CD14-positive monocyte (primary cell): Measurements from ENCODE around the gene GLT6D1. TPM values are rescaled to one million over a fixed set of nuclear protein-coding genes. Genes with fewer than 3 reads are reported as not detected.
"Not testable (repeated sequence)": the region's sequence is repeated elsewhere in the genome, so short reads cannot be mapped to it uniquely, and the experiment has no call there.

Experiments used
- DNase-seq, 3 donors: peaks; one replicate each; pipeline ENCODE4 v3.0.0-alpha.2; 2011 to 2022
- H2AFZ ChIP-seq: 2 replicates; pipeline ENCODE4 v1.6.0; 2012; ENCODE audit warnings: mild to moderate bottlenecking, low read depth, low read length, inconsistent platforms; ENCODE audit not compliant: insufficient read depth, poor library complexity, severe bottlenecking
- H3K27ac ChIP-seq, 2 donors: 1 replicate in 1 of 2; 2 replicates in 1 of 2; pipeline ENCODE4 v1.5.1; 2012 to 2013; ENCODE audit warnings: low read length in 2 of 2, control low read depth in 1 of 2, inconsistent platforms in 1 of 2, low read depth in 1 of 2, mild to moderate bottlenecking in 1 of 2
- H3K27me3 ChIP-seq, 2 donors: one replicate each; pipeline versions ENCODE4 v1.6.0 to v1.6.1; 2011 to 2013; ENCODE audit warnings: low read length in 2 of 2; ENCODE audit not compliant: control insufficient read depth in 2 of 2, insufficient read depth in 2 of 2
- H3K36me3 ChIP-seq, 2 donors: replicated peaks in 1 of 2; 1 replicate in 1 of 2; 2 replicates in 1 of 2; pipeline versions ENCODE4 v1.5.1 to v1.6.1; 2012 to 2013; ENCODE audit warnings: low read length in 2 of 2, control low read depth in 1 of 2, inconsistent platforms in 1 of 2, mild to moderate bottlenecking in 1 of 2; ENCODE audit not compliant: insufficient read depth in 2 of 2, control insufficient read depth in 1 of 2
- H3K4me1 ChIP-seq, 2 donors: 1 replicate in 1 of 2; 2 replicates in 1 of 2; pipeline versions ENCODE4 v1.5.1 to v1.6.1; 2012 to 2013; ENCODE audit warnings: low read length in 2 of 2, control low read depth in 1 of 2, inconsistent platforms in 1 of 2, mild to moderate bottlenecking in 1 of 2, moderate library complexity in 1 of 2; ENCODE audit not compliant: insufficient read depth in 2 of 2, control insufficient read depth in 1 of 2
- H3K4me2 ChIP-seq: replicated peaks from 2 replicates; pipeline ENCODE3; 2012; ENCODE audit warnings: low read length, moderate library complexity, mild to moderate bottlenecking; ENCODE audit not compliant: poor library complexity, severe bottlenecking; ENCODE audit errors: extremely low read depth
- H3K4me3 ChIP-seq, 3 experiments: fragments of 200-600 bp in 1 of 3; sonication (generic) in 1 of 3; replicated peaks in 1 of 3; 1 replicate in 2 of 3; 2 replicates in 1 of 3; pipeline ENCODE4 v1.5.1; 2011 to 2013; ENCODE audit warnings: low read length in 3 of 3, mild to moderate bottlenecking in 3 of 3, control low read depth in 2 of 3, low read depth in 2 of 3, inconsistent platforms in 1 of 3, moderate library complexity in 1 of 3
- H3K79me2 ChIP-seq: 2 replicates; pipeline ENCODE4 v1.6.0; 2012; ENCODE audit warnings: mild to moderate bottlenecking, control low read depth, inconsistent platforms, low read length, moderate library complexity; ENCODE audit not compliant: insufficient read depth
- H3K9ac ChIP-seq: 2 replicates; pipeline ENCODE4 v1.6.0; 2017; ENCODE audit warnings: low read length, mild to moderate bottlenecking; ENCODE audit not compliant: insufficient read depth, poor library complexity, severe bottlenecking
- H3K9me3 ChIP-seq, 2 donors: replicated peaks in 1 of 2; 1 replicate in 1 of 2; 2 replicates in 1 of 2; pipeline versions ENCODE4 v1.5.1 to v1.6.1; 2012 to 2013; ENCODE audit warnings: low read length in 2 of 2, control low read depth in 1 of 2; ENCODE audit not compliant: control insufficient read depth in 1 of 2, insufficient read depth in 1 of 2
- H4K20me1 ChIP-seq: 2 replicates; pipeline ENCODE4 v1.6.0; 2012; ENCODE audit warnings: mild to moderate bottlenecking, low read length, control low read depth, moderate library complexity; ENCODE audit not compliant: insufficient read depth
- H3K27ac Mint-ChIP-seq, 7 donors: one replicate each; pipeline ENCODE4 v1.8.0; 2020; ENCODE audit warnings: mild to moderate bottlenecking in 7 of 7, mixed read lengths in 7 of 7, moderate library complexity in 6 of 7, inconsistent platforms in 2 of 7
- H3K27me3 Mint-ChIP-seq, 3 donors: one replicate each; pipeline ENCODE4 v1.8.0; 2021 to 2022; ENCODE audit warnings: low read depth in 3 of 3, mild to moderate bottlenecking in 3 of 3, mixed read lengths in 3 of 3, moderate library complexity in 3 of 3, inconsistent platforms in 1 of 3
- H3K36me3 Mint-ChIP-seq, 2 donors: one replicate each; pipeline ENCODE4 v1.8.0; 2020; ENCODE audit warnings: mixed read lengths in 2 of 2, inconsistent platforms in 1 of 2, mild to moderate bottlenecking in 1 of 2
- H3K4me1 Mint-ChIP-seq: one replicate; pipeline ENCODE4 v1.8.0; 2020; ENCODE audit warnings: mild to moderate bottlenecking, mixed read lengths
- H3K4me3 Mint-ChIP-seq, 2 donors: one replicate each; pipeline ENCODE4 v1.8.0; 2020; ENCODE audit warnings: mild to moderate bottlenecking in 2 of 2, mixed read lengths in 2 of 2, moderate library complexity in 1 of 2
- H3K9me3 Mint-ChIP-seq, 7 donors: one replicate each; pipeline ENCODE4 v1.8.0; 2020 to 2022; ENCODE audit warnings: mixed read lengths in 7 of 7, mild to moderate bottlenecking in 6 of 7, moderate library complexity in 6 of 7, inconsistent platforms in 2 of 7
- WGBS: methylation state at CpG from one replicate; pipeline ENCODE4 v1.1.5; 2013; ENCODE audit warnings: missing lambda C conversion rate; ENCODE audit not compliant: insufficient coverage; 5-methylcytosine and 5-hydroxymethylcytosine counted together
- intact Hi-C, 2 donors: fragments of 100-400 bp; cut with micrococcal nuclease; formaldehyde crosslinking; loops; one replicate each; pipeline versions ENCODE4 v1.15.0 to v1.15.1; 2023
- polyA plus RNA-seq, 3 donors: library from polyadenylated mRNA; depleted of rRNA in 1 of 3; unstranded in 2 of 3; stranded (reverse) in 1 of 3; fragments of 300-500 nt in 2 of 3; fragments of >200 nt in 1 of 3; fragmentation: Illumina TruSeq in 2 of 3; gene quantifications; 1 replicate in 2 of 3; 2 replicates in 1 of 3; pipeline ENCODE4 v1.2.3, GENCODE V29; 2012 to 2021
- TF ChIP-seq, protein P1 (sequence below): fragments of 200-600 bp; IDR thresholded peaks from one replicate; pipeline ENCODE4 v1.8.0; 2022; ENCODE audit warnings: antibody characterized with exemption, mild to moderate bottlenecking

GLT6D1 gene
- polyA plus RNA-seq, 3 donors = not detected

GRCh38 chr9:135641745-135642144 is 2.4 kb upstream of the GLT6D1 start:
- H3K36me3 Mint-ChIP-seq = no peaks in the 10 kb centered on the region

GRCh38 chr9:135641047-135641446 is 1.7 kb upstream of the GLT6D1 start:
- 78% methylated on average over 5 of the region's 7 CpGs for WGBS
- no peaks in the 10 kb centered on the region for H3K36me3 Mint-ChIP-seq
- no peaks in the 10 kb centered on the region for H3K79me2 ChIP-seq

More at GRCh38 chr9:135641745-135642144, 2.4 kb upstream of the GLT6D1 start:
- Mint-ChIP-seq H3K4me1 (no peaks in the 10 kb centered on the region), H3K9me3 (peaks cover 18 to 48% (median 37%) of the 10 kb centered on the region in 7 donors), H3K27ac (no peak overlapping the region), H3K27me3 (peaks cover 1 to 2% (median 2%) of the 10 kb centered on the region in 3 donors), H3K4me3 (no peak overlapping the region)
- no peak overlapping the region for H3K27ac ChIP-seq
- no peaks in the 10 kb centered on the region for H3K4me1 ChIP-seq
- H3K4me3 ChIP-seq = no peak overlapping the region
- H3K79me2 ChIP-seq = no peaks in the 10 kb centered on the region
- intact Hi-C loops = no loop called here
- no peak for DNase-seq
- H3K9me3 ChIP-seq = peaks cover 15 to 27% of the 10 kb centered on the region in 2 donors
- no peak overlapping the region for H3K9ac ChIP-seq
- no peak overlapping the region for H2AFZ ChIP-seq
- H3K27me3 ChIP-seq = no peaks in the 10 kb centered on the region
- no CpG with 5 or more reads among the region's 8 CpGs for WGBS
- H4K20me1 ChIP-seq = no peaks in the 10 kb centered on the region
- no peaks in the 10 kb centered on the region for H3K36me3 ChIP-seq
- TF ChIP-seq, protein P1, sequence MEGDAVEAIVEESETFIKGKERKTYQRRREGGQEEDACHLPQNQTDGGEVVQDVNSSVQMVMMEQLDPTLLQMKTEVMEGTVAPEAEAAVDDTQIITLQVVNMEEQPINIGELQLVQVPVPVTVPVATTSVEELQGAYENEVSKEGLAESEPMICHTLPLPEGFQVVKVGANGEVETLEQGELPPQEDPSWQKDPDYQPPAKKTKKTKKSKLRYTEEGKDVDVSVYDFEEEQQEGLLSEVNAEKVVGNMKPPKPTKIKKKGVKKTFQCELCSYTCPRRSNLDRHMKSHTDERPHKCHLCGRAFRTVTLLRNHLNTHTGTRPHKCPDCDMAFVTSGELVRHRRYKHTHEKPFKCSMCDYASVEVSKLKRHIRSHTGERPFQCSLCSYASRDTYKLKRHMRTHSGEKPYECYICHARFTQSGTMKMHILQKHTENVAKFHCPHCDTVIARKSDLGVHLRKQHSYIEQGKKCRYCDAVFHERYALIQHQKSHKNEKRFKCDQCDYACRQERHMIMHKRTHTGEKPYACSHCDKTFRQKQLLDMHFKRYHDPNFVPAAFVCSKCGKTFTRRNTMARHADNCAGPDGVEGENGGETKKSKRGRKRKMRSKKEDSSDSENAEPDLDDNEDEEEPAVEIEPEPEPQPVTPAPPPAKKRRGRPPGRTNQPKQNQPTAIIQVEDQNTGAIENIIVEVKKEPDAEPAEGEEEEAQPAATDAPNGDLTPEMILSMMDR = no peak
- no peak overlapping the region for H3K4me2 ChIP-seq

DNA sequence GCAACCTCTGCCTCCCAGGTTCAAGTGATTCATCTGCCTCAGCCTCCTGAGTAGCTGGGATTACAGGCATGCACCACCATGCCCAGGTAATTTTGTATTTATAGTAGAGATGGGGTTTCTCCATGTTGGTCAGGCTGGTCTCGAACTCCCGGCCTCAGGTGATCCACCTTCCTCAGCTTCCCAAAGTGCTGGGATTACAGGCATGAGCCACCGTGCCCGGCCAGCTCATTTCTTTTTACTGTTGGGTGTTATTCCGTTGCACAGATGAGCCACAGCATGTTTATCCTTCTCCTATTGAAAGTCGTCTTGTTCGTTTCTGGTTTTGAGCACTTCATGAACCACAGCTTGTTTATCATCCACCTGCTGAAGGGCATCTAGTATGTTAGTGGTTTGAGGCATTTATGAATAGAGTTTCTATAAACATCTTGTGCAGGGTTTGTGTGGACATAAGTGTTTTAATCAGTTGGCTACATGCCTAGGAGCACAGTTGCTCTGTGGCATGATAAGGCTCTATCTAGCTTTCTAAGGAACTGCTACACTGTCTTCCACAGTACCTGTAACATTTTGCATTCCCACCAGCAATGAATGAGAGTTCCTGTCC is 2.3 kb downstream of the GLT6D1 start:
- H2AFZ ChIP-seq, H3K9ac ChIP-seq, H3K27me3 ChIP-seq, H3K4me2 ChIP-seq, H3K36me3 ChIP-seq, H3K36me3 Mint-ChIP-seq, H3K27ac ChIP-seq, intact Hi-C loops, H3K4me3 ChIP-seq, H4K20me1 ChIP-seq, H3K4me3 Mint-ChIP-seq, H3K9me3 ChIP-seq, H3K4me1 Mint-ChIP-seq, H3K4me1 ChIP-seq, DNase-seq, H3K27me3 Mint-ChIP-seq, H3K79me2 ChIP-seq, H3K27ac Mint-ChIP-seq: not testable (repeated sequence)
- peaks cover 0 to 16% (median 7%) of the 10 kb centered on the region in 7 donors for H3K9me3 Mint-ChIP-seq
- WGBS = 92% methylated on average over 5 of the region's 7 CpGs

More at GRCh38 chr9:135641047-135641446, 1.7 kb upstream of the GLT6D1 start:
- Histone ChIP-seq H3K4me3 (no peak overlapping the region), H3K36me3 (no peaks in the 10 kb centered on the region), H3K9ac (no peak overlapping the region), H3K9me3 (peaks cover 15 to 22% of the 10 kb centered on the region in 2 donors), H3K4me1 (no peaks in the 10 kb centered on the region), H3K27ac (no peak overlapping the region), H4K20me1 (no peaks in the 10 kb centered on the region), H2AFZ (no peak overlapping the region), H3K27me3 (no peaks in the 10 kb centered on the region), H3K4me2 (no peak overlapping the region)
- Mint-ChIP-seq H3K9me3 (peaks cover 17 to 42% (median 32%) of the 10 kb centered on the region in 7 donors), H3K27ac (no peak overlapping the region), H3K4me3 (no peak overlapping the region), H3K4me1 (no peaks in the 10 kb centered on the region), H3K27me3 (peaks cover 1 to 2% (median 2%) of the 10 kb centered on the region in 3 donors)
- no peak for DNase-seq
- intact Hi-C loops = no loop called here
- TF ChIP-seq, protein P1 = no peak
